Fibroblast of lung (primary cell): ENCODE results near the gene CXCL8.

Experiments used
- CTCF ChIP-seq, 2 donors: IDR thresholded peaks in 1 of 2; conservative IDR thresholded peaks in 1 of 2; 1 replicate in 1 of 2; 2 replicates in 1 of 2; pipeline ENCODE4 v1.5.1; 2011 to 2012; ENCODE audit warnings: low read length in 2 of 2, control low read depth in 1 of 2, inconsistent platforms in 1 of 2, low read depth in 1 of 2, mild to moderate bottlenecking in 1 of 2
- EZH2 ChIP-seq: IDR thresholded peaks from 2 replicates; pipeline ENCODE4 v1.5.1; 2012; ENCODE audit warnings: low read length, control low read depth, mild to moderate bottlenecking; ENCODE audit errors: missing control alignments

DNA sequence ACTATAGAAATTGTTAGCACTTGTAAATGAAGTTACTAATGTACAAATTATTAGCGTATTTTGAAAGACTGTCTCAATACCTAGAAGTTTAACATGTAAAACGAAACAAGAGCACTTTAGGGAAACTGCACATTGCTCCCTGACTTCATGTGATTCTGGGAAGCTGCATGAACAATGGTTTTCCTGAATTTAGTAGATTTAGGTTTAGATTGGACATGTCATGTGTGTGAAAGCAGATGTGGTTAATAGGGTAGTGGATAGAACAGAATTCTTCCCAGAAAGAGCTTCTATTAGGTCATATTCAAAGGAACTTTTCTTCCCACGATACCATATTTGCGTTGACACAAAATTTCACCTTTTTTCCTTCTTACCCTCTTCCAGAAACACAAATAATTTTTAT is 14.9 kb upstream of the CXCL8 start:
- TF ChIP-seq CTCF (conservative IDR thresholded peaks at IDR 0.05 in 1 of 2, IDR thresholded peaks at IDR 0.05 in 1 of 2; ENCODE audit: low read depth in 1 of 2, low read length in 2 of 2), result no peak
- TF ChIP-seq EZH2, result no peak
